ENCODE measurements around the gene RPL6. TPM values are rescaled to one million over a fixed set of nuclear protein-coding genes. Genes with fewer than 3 reads are reported as not detected.

The RPL6 gene
- total and polyA plus RNA-seq, 9 of the 15 experiments (the other 6 are each of a cell fraction or from before 2014, with no cell fraction given): 1,519 to 3,103 (median 2,396) TPM

- 0 out of 4 replicates have a peak, but pooled peaks have one; percentile 67 to 74 for TF ChIP-seq UBTF (IDR thresholded peaks at IDR 0.05; ENCODE audit: borderline replicate concordance in 1 of 2, low read depth in 2 of 2, low read length in 2 of 2)
- 0 out of 2 replicates have a peak, but pooled peaks have one; percentile 49 for TF ChIP-seq TCF7 (IDR thresholded peaks at IDR 0.05; ENCODE audit: borderline replicate concordance)
- TF ChIP-seq CHCHD3 (CRISPR knock-in tag; IDR thresholded peaks at IDR 0.05): no peak
- peak; percentile 100 for TF ChIP-seq MAZ (CRISPR knock-in tag; conservative IDR thresholded peaks at IDR 0.05 in 1 of 2, IDR thresholded peaks at IDR 0.05 in 1 of 2)
- TF ChIP-seq ZBTB8A (IDR thresholded peaks at IDR 0.05; ENCODE audit: partially characterized antibody): no peak
- TF ChIP-seq ZNF639 (CRISPR knock-in tag; conservative IDR thresholded peaks at IDR 0.05 in 1 of 2, IDR thresholded peaks at IDR 0.05 in 1 of 2): peak in 1 of 2 experiments; percentile 93; a peak in 2 of 4 replicates
- TF ChIP-seq ZBTB2 (IDR thresholded peaks at IDR 0.05): no peak
- no peak for TF ChIP-seq ZNF165 (CRISPR knock-in tag; IDR thresholded peaks at IDR 0.05; ENCODE audit: borderline replicate concordance)
- TF ChIP-seq HMGN3 (IDR thresholded peaks at IDR 0.05; ENCODE audit: borderline replicate concordance, extremely low read depth, insufficient read length, low read depth, low read length): peak; percentile 60
- TF ChIP-seq TOE1 (IDR thresholded peaks at IDR 0.05; ENCODE audit: borderline replicate concordance): no peak
- no peak for TF ChIP-seq TOE1 (CRISPR knock-in tag; IDR thresholded peaks at IDR 0.05; ENCODE audit: borderline replicate concordance, low read depth)
- no peak for TF ChIP-seq HDAC6 (IDR thresholded peaks at IDR 0.05; ENCODE audit: low read depth, low read length)
- no peak for TF ChIP-seq IRF9 (tag; IDR thresholded peaks at IDR 0.05)
- 0 out of 2 replicates have a peak, but pooled peaks have one; percentile 35 for TF ChIP-seq GTF2A2 (tag; IDR thresholded peaks at IDR 0.05)
- TF ChIP-seq CREB3L1 (IDR thresholded peaks at IDR 0.05; ENCODE audit: borderline replicate concordance, low read depth): no peak; the same call in 1 of the 2 replicates
These were observed 9.3 kb upstream of the RPL6 start, which contains the start of gene PTPN11 (continued) for GRCh38 chr12:112418608-112419296.

All from K562 (cell line).